ENCODE data around the gene PNPLA7.
"Not testable (repeated sequence)": the region's sequence is repeated elsewhere in the genome, so short reads cannot be mapped to it uniquely, and the experiment has no call there.

PNPLA7 gene

GRCh38 chr9:137550231-137550621 lies at the start of gene PNPLA7:
PNPLA7 (minus strand) TSS chr9:137550402; CDS start chr9:137550197, 205 bp downstream.
- Histone ChIP-seq H2AFZ (peak within 1 kb of the TSS; percentile 80), H3K79me2 (no peaks in the 10 kb centered on the region), H3K4me3 (ENCODE audit: low read depth, low read length) (peak within 1 kb of the TSS; percentile 53), H3K27me3 (ENCODE audit: control insufficient read depth, insufficient read depth, low read length) (no peaks in the 10 kb centered on the region), H3K27ac (peak within 1 kb of the TSS; percentile 69), H3K36me3 (ENCODE audit: control insufficient read depth, insufficient read depth, low read length) (no peaks in the 10 kb centered on the region), H3K9ac (no peak within 1 kb of the TSS), H3K4me2 (ENCODE audit: low read length) (peak within 1 kb of the TSS; percentile 88), H3K9me3 (ENCODE audit: control insufficient read depth, low read length) (no peaks in the 10 kb centered on the region), H3K4me1 (no peaks in the 10 kb centered on the region)
- no peak for TF ChIP-seq CTCF (IDR thresholded peaks at IDR 0.05)

- TF ChIP-seq CTCF (IDR thresholded peaks at IDR 0.05) = no peak
- no peaks in the 10 kb centered on the region for H3K36me3 ChIP-seq (ENCODE audit: control insufficient read depth, insufficient read depth, low read length)
- H3K79me2 ChIP-seq = no peaks in the 10 kb centered on the region
- no peak overlapping the region for H2AFZ ChIP-seq
- no peak overlapping the region for H3K9ac ChIP-seq
- no peak overlapping the region for H3K4me3 ChIP-seq (ENCODE audit: low read depth, low read length)
- H3K9me3 ChIP-seq (ENCODE audit: control insufficient read depth, low read length) = no peaks in the 10 kb centered on the region
- no peak overlapping the region for H3K4me2 ChIP-seq (ENCODE audit: low read length)
- H3K27me3 ChIP-seq (ENCODE audit: control insufficient read depth, insufficient read depth, low read length) = no peaks in the 10 kb centered on the region
- no peaks in the 10 kb centered on the region for H3K4me1 ChIP-seq
- H3K27ac ChIP-seq = no peak overlapping the region
Observed at GRCh38 chr9:137598943-137599342, 48.7 kb upstream of the PNPLA7 start.

GRCh38 chr9:137596577-137596976 lies 46.4 kb upstream of the PNPLA7 start:
- H3K36me3 ChIP-seq (ENCODE audit: control insufficient read depth, insufficient read depth, low read length); H3K9ac ChIP-seq; H3K4me2 ChIP-seq (ENCODE audit: low read length); H3K4me1 ChIP-seq; H3K79me2 ChIP-seq; H3K27me3 ChIP-seq (ENCODE audit: control insufficient read depth, insufficient read depth, low read length); H3K4me3 ChIP-seq (ENCODE audit: low read depth, low read length); H3K27ac ChIP-seq; H3K9me3 ChIP-seq (ENCODE audit: control insufficient read depth, low read length); H2AFZ ChIP-seq: not testable (repeated sequence)

- Histone ChIP-seq H2AFZ (no peak overlapping the region), H3K4me3 (ENCODE audit: low read depth, low read length) (no peak overlapping the region), H3K27ac (no peak overlapping the region), H3K4me2 (ENCODE audit: low read length) (no peak overlapping the region), H3K9me3 (ENCODE audit: control insufficient read depth, low read length) (no peaks in the 10 kb centered on the region), H3K9ac (no peak overlapping the region), H3K27me3 (ENCODE audit: control insufficient read depth, insufficient read depth, low read length) (no peaks in the 10 kb centered on the region), H3K4me1 (peaks cover 4% of the 10 kb centered on the region), H3K79me2 (no peaks in the 10 kb centered on the region), H3K36me3 (ENCODE audit: control insufficient read depth, insufficient read depth, low read length) (no peaks in the 10 kb centered on the region)
- no peak for TF ChIP-seq CTCF (IDR thresholded peaks at IDR 0.05)
Observed at GRCh38 chr9:137593176-137593575, 43.0 kb upstream of the PNPLA7 start.

GRCh38 chr9:137592767-137593166 lies 42.6 kb upstream of the PNPLA7 start:
- no peaks in the 10 kb centered on the region for H3K36me3 ChIP-seq (ENCODE audit: control insufficient read depth, insufficient read depth, low read length)
- TF ChIP-seq CTCF (IDR thresholded peaks at IDR 0.05) = no peak
- no peaks in the 10 kb centered on the region for H3K79me2 ChIP-seq
- no peaks in the 10 kb centered on the region for H3K9me3 ChIP-seq (ENCODE audit: control insufficient read depth, low read length)
- H3K4me2 ChIP-seq (ENCODE audit: low read length) = no peak overlapping the region
- no peaks in the 10 kb centered on the region for H3K27me3 ChIP-seq (ENCODE audit: control insufficient read depth, insufficient read depth, low read length)
- H3K4me1 ChIP-seq = peaks cover 4% of the 10 kb centered on the region
- H2AFZ ChIP-seq = no peak overlapping the region
- H3K4me3 ChIP-seq (ENCODE audit: low read depth, low read length) = no peak overlapping the region
- H3K27ac ChIP-seq = no peak overlapping the region
- H3K9ac ChIP-seq = no peak overlapping the region

Data from parathyroid adenoma (tissue), 2 donors.